Measurements from ENCODE around the gene FBXW7.

FBXW7 gene

DNA sequence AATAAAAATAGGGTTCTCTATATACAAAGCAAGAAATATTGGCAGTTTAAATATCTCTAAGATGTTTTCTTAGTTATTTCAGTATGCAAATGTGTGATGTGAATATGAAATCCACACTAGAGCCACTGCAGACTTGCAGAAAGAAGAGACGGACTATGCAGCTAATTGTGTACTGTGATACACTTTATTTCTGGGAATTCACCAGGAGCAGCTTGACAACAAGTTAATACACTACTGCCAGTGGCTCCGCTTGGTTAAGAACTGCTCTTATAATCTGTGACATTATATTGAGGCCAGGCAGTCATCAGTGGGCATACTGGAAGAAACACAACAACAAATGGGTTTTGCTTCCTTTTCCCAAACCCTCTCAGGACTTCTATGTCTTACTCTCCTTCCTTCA is 172.0 kb downstream of the FBXW7 start:
- no peak for DNase-seq

DNA sequence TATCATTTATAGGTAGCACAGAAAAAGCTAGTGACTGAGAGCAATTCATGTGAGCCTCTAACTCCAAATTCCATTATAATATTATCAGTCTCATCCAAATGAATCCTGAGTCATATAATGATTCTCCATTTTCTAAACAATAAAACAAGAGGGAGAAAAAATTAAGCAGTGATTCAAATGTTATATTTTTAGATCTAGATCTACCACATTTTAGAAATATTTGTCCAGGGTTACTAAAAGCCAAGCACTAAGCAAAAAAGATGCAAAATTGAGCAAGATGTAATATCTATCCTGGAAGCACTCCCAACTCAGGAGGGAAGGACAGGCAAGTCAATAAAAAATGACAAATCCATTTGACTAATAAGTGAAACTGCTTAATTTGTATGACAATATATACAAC is 172.8 kb downstream of the FBXW7 start:
- DNase-seq: no peak

GRCh38 chr4:152360045-152360410 is 175.9 kb downstream of the FBXW7 start:
- no peak for DNase-seq

- no peak for DNase-seq
Measured at GRCh38 chr4:152359208-152360044, 176.5 kb downstream of the FBXW7 start.

DNA sequence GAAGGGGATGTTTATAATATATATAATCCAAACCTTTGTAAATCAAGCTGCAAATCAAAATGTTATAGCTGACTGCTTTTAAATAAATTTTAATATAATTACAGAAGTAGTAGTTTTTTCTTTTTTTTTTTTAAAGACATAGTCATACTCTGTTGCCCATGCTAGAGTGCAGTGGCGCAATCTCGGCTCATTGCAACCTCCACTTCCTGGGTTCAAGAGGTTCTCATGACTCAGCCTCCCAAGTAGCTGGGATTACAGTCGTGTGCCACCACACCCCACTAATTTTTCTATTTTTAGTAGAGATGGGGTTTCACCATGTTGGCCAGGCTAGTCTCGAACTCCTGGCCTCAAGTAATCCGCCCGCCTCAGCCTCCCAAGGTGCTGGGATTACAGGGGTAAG is 178.7 kb downstream of the FBXW7 start:
- DNase-seq: no peak

GRCh38 chr4:152356428-152357034 is 179.4 kb downstream of the FBXW7 start:
- no peak for DNase-seq

- DNase-seq: no peak
Measured at GRCh38 chr4:152352622-152353116, 183.2 kb downstream of the FBXW7 start.

DNA sequence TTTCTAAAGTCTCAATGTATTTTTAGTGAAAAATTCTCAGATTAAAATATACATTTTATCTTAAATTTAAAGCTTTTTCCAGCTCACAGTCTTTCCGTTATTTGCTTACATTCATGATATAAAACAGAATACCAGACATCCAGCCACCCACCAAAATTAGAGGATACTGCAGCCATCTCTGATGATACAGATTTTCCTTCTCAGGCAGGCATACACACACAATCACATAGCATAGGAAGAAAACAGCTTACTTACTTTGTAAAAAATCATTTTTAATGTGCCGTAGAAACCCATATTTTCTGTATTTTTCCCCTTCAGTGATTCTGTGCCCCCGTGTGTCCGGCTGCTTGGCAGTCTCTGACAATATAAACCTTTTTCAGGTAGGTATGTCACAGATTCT is 183.7 kb downstream of the FBXW7 start:
- DNase-seq: no peak

DNA sequence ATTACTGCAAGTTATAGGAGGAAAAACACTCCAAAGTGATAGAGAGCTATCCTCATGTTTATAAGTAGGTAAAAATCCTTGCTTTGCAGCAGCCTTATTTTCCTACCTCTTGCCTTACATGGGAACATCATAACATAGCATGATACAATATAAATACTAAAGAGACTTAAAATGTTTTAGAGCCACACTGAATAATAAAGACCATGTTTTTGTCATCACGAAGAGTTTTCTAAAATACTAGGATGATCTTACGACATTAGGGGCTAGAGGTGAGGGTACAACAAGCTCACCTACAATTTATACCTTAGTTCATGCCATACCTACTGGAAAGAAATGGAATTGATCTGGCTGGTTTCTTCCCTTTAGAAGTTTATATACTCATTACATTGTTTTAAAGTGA is 184.8 kb downstream of the FBXW7 start:
- no peak for DNase-seq

DNA sequence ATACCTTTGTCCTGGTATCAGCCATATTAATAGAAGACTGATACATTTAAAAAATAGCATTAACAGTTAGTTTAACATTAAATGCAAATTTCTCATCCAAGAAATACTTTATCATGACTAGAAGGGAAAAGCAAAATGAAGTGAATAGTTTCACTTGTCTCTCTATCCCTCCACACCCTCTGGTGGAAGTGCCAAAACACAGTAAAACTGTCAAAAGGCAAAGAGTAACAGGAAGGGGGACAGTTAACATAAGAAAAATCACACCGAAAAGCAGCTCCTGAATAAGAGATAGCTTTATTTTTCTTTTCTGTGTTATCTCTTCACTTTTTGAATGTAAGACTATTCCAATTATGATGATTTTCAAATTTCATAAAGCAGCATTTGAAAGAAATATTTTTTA is 187.2 kb downstream of the FBXW7 start:
- no peak for DNase-seq

GRCh38 chr4:152346979-152347378 is 188.9 kb downstream of the FBXW7 start:
- no peak for DNase-seq

- DNase-seq: no peak
Measured at GRCh38 chr4:152346526-152346925, 189.4 kb downstream of the FBXW7 start.

DNA sequence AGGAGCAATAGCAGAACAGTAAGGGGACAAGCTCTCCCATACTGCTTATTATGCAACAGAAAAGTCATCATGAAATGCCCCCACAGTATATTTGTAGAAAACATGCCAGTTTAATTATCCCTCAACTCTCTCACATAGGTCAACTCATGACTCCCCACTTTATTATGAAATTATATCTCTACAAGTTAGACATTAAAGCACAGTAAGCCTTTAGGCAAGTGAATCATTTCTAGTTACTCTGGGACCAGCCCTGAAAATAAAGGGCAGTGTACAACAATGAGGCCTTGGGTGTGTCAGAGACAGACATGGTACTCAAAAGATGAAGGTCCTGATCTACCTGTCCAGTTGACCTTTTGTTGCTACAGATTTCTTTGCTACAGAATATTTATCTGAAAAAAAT is 191.9 kb downstream of the FBXW7 start:
- no peak for DNase-seq

GRCh38 chr4:152342293-152342692 is 193.6 kb downstream of the FBXW7 start:
- no peak for DNase-seq

- DNase-seq: no peak
Measured at GRCh38 chr4:152340818-152341217, 195.1 kb downstream of the FBXW7 start.

GRCh38 chr4:152339576-152339975 is 196.3 kb downstream of the FBXW7 start:
- no peak for DNase-seq

GRCh38 chr4:152334931-152335330 is 201.0 kb downstream of the FBXW7 start:
- no peak for DNase-seq

DNA sequence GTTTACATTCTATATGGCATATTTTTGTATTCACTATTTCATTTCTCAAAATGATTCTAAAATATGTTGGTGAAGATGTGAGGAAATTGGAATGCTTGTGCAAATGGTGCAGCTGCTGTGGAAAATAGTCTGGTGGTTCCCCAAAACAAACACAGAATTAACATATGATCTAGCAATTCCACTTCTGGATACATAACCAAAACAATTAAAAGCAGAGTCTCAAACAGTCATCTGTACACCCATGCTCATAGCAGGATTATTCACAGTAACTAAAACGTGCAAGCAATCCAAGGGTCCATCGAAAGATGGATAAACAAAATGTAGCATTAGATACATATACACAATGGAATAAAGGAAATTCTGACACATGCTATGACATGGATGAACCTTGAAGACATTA is 204.8 kb downstream of the FBXW7 start:
- DNase-seq: no peak

DNA sequence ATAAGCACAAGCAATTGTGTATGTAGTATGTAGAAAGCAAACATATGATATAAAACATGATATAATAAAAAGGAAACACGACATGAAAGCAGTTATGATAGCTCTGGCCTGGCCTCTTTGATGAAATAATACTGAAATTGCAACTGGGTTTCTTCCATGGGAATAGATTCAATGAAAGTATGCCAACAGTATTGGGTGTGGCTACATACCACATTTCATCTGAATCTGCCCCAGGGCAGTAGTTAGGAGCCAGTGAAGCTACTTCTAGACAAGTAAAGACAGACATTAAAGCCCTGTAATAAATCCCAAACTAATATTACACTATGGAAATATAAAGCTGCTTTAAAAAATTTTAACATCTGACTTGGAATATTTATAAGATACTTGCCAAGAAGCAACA is 207.3 kb downstream of the FBXW7 start:
- no peak for DNase-seq

- no peak for DNase-seq
Measured at GRCh38 chr4:152327606-152328453, 208.1 kb downstream of the FBXW7 start.

DNA sequence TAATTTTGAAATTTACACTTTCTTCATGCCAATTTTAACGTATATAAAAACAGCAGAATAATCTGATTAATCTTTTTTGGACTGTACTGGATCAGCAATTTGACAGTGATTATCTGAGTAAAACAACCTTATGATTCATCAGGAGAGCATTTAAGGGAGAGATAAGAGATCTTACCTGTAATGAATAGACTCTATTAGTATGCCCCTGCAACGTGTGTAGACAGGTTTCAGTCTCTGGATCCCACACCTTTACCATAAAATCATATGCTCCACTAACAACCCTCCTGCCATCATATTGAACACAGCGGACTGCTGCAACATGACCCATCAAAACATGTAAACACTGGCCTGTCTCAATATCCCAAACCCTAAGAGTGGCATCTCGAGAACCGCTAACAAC is 210.1 kb downstream of the FBXW7 start:
- no peak for DNase-seq

- DNase-seq: no peak
Measured at GRCh38 chr4:152323221-152323620, 212.7 kb downstream of the FBXW7 start.

DNA sequence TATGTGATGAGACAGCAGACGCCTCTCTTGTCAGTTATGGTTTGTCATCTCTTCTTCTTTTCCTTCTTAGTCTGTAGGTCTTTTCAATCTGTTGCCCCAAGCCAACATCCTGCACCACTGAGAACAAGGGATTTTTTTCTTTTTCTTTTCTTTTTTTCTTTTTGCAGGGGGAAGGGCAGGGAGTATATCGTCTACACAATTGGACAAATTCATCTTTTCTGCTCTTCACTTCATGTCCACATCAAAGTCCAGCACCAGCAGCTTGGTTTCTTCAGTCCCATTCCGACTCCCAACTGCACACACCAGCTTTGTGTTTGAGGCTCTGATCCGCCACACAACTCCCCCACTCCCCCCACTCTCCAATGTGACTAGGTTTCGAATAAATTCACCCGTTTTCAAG is 213.2 kb downstream of the FBXW7 start:
- no peak for DNase-seq

GRCh38 chr4:152321923-152322322 is 214.0 kb downstream of the FBXW7 start:
- no peak for DNase-seq

Measured in activated T-cell treated with anti-CD3 and anti-CD28 coated beads for 4 hours (primary cell).